HG02973 (cell line): ENCODE data around the gene MED22.
A peak's percentile ranks its signal among the peaks of the same experiment; 100 is the strongest.
"Not testable (repeated sequence)": the region's sequence is repeated elsewhere in the genome, so short reads cannot be mapped to it uniquely, and the experiment has no call there.

Experiments used
- ATAC-seq: cut with Tn5 transposase; IDR thresholded peaks from one replicate; pipeline ENCODE4 v1.9.1; 2021; ENCODE audit warnings: moderate library complexity; ENCODE audit not compliant: unreplicated experiment

MED22 gene

DNA sequence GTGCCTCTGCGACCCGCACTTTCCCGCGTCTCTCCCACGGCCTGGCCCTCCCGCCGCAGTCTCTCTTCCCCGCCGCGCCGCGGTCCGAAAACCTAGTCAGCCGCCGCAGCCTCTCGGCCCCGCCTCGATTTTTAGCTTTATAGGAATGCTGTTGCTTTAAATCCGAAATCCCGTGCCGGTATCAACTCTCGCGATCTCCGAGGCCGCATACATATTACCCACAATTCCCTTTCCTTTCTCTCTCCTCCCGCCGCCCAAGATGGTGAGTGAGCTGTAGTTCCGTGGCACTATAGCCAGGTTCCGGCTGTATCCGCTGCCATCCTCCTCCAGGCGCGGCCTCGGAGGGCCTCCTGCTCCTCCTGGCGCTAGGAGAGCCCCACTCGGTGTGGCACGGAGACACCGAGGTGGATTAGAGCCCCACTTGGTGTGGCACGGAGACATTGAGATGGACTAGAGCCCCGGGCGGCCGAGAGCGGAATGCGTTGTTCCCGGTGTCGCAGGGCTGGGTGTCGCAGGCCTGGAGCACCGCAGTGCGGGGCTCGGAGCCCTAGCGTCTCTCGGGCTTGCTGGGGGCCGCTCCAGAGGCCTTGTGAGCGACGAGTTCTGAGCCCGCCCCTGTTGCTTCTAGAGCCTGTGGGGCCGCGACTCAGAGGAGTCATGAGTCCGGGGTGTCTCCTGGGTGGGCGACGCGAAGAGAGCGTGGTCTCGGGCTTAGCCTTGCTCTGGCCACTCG, at the start of gene MED22, which contains the start of gene RPL7A:
Gene MED22 (minus strand): TSS at position 147 of the 733 bp plus-strand sequence. CDS start 1,469 bp downstream, outside the sequence.
Gene RPL7A (plus strand): TSS at position 234 of the 733 bp plus-strand sequence. CDS start 26 bp downstream, at position 260.
- ATAC-seq, result peak; percentile 64

GRCh38 chr9:133397370-133397769, 49.4 kb upstream of the MED22 start:
- no peak for ATAC-seq

- ATAC-seq, result no peak
Observed at GRCh38 chr9:133396952-133397351, 49.0 kb upstream of the MED22 start.

DNA sequence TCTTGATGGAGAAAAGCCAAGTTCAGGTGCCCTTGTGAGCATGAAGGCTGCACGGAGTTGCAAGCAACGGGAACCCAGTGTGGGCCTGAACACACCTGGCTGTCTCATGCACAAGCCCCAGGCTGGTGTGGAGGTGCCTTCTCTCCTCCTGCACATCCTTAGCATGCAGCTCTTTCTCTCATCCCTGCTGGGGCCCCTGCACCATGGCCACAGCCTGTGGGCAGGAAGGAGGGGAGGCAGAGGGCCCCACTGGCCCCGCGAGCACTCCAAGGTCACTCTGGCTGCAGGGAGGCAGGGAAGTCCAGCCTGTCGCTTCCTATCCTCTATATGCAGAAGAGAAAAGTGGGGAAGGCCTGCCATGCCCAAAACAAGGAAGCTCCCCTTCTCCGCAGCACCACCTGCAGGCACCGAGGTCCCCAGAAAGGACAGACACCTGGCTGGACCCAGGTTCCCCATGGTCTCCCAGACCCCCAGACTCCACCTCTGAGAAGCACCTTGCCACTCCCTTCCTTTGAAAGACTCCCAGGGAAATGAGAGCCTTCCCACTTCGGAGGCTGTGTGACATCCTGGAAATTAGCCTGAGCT, 46.8 kb upstream of the MED22 start:
- ATAC-seq, result no peak

GRCh38 chr9:133393399-133393798, 45.5 kb upstream of the MED22 start:
- ATAC-seq, result no peak

GRCh38 chr9:133392308-133392707, 44.4 kb upstream of the MED22 start:
- not testable (repeated sequence) for ATAC-seq

DNA sequence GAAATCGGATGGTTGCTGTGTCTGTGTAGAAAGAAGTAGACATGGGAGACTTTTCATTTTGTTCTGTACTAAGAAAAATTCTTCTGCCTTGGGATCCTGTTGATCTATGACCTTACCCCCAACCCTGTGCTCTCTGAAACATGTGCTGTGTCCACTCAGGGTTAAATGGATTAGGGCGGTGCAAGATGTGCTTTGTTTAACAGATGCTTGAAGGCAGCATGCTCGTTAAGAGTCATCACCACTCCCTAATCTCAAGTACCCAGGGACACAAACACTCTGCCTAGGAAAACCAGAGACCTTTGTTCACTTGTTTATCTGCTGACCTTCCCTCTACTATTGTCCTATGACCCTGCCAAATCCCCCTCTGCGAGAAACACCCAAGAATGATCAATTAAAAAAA, 43.5 kb upstream of the MED22 start:
- ATAC-seq, result not testable (repeated sequence)

GRCh38 chr9:133390713-133391112, 42.8 kb upstream of the MED22 start:
- ATAC-seq, result no peak

GRCh38 chr9:133389562-133389961, 41.6 kb upstream of the MED22 start:
- no peak for ATAC-seq

GRCh38 chr9:133389025-133389557, 41.2 kb upstream of the MED22 start:
- ATAC-seq, result no peak

GRCh38 chr9:133387680-133388079, 39.7 kb upstream of the MED22 start:
- ATAC-seq, result no peak

DNA sequence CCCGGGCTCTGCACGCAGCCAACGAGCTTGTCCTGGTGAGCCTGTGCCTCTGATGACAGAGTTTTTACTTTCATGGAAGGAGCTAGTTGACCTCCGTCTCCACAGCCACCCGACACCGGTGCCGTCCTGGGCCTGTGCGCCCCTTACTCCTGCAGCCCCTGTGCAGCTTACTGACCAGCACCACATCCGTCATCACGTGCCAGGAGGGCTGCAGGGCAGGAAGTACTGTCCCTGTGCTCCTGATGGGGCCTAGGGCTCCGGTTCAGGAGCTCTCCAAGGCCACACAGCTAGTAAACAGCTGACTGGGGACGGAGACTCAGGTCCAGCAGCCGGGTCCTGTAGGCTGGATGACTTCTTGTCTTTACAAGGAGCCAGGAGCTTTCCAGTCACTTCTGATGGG, 38.4 kb upstream of the MED22 start:
- ATAC-seq, result no peak

DNA sequence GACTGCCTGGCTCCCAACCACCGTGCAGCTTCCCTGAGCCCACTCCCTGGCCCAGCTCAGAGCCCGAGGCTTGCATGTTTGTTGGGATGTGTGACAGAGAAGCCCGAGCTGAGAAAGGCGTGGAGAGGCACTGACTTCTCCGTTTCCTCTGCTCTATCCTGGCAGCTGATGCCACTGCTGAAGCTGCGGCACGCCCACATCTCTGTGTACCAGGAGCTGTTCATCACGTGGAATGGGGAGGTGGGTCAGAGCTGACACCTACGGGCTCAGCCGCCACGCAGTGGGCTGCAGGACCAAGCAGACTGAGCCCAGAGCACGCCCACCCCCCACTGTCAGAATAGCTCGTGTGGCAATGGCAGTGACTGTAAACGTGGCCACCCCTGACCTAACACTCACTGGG, 37.5 kb upstream of the MED22 start:
- no peak for ATAC-seq

DNA sequence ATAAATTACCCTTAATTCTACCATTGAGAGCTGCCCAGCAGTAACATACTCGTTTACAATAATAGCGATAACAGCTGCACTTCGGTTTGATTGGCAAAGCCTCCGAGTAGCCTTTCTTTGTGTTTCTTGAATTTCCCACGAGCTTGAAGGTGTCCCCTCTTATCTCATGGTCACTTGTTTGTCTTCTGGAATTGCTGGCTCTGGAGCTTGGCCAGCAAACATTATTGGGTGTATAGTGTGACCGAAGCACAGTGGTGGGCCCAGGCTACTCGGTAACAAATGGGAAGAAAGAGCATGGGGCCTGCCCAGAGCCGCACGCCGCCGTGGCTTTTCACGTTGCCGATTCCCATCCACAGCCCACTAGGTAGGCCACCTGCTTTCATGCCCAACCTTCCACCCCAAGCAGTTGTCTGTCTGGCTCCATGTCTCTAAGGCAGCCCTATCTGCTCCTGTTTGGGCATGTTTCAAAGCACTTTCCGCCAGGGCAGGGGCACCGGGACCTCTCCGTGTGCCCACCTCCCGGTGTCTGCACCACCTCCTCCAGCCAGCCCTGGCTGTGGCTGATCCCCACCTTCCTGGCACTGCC, 36.9 kb upstream of the MED22 start:
- no peak for ATAC-seq

GRCh38 chr9:133383438-133383837, 35.5 kb upstream of the MED22 start:
- no peak for ATAC-seq

GRCh38 chr9:133382507-133383141, 34.7 kb upstream of the MED22 start:
- ATAC-seq, result no peak

GRCh38 chr9:133380734-133381133, 32.8 kb upstream of the MED22 start:
- ATAC-seq, result no peak

DNA sequence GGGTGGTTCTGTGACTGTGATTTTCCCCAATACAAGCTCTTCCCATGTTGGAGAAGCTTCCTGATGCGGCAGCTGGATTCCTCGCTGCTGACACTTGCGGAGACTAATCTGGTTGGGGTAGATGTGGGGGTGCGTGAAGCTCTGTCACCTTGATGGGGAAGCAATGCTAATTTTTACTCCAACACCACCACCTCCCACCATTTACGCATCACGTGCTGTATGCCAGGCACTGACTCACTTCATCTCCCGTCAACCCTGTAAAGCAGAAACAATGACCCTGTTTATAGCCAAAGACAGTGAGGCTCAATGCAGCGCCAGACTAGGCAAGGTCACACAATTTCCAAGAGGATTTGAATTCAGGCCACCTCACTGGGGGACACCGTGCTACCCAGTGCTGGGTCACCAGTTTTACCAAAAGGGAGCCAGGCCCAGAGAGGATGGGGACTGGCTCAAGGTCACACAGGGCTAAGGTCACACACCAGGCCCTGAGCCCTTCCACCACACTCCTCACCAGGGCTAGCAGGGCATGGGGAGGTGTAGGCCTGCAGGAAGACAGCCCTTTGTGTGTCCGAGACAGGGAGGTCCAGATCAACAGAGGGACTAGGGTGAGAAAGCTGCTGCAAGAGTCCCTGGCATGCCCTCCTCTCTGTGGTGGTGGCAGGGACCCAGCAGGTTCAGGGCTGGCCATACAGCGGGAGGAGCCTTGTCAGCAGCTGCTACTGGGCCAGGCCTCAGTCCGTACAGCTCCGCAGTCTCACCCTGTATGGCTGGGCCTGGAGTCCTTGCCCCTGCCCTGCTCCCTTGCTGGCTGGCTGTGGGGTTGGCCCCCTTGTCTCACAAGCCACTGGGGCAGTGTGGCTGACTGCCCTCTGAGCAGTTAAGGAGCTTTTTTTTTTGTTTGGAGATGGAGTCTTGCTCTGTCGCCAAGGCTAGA, 31.5 kb upstream of the MED22 start:
- ATAC-seq, result no peak

- ATAC-seq, result no peak
Observed at GRCh38 chr9:133378408-133378962, 30.6 kb upstream of the MED22 start.

DNA sequence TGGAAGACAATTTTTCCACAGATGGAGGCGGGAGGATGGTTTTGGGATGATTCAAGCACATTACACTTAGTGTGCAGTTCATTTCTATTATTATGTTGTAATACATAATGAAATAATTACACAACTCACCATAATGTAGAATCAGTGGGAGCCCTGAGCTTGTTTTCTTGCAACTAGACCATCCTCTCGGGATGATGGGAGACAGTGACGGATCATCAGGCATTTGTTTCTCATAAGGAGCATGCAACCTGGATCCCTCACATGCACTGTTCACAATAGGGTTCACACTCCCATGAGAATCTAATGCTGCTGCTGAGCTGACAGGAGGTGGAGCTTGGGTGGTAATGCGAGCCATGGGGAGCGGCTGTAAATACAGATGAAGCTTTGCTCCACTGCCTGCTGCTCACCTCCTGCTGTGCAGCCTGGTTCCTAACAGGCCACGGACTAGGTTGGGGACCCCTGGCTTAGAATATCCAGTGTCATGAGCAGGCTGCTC, 29.8 kb upstream of the MED22 start:
- ATAC-seq, result no peak
